Hematopoietic multipotent progenitor cell treated with erythropoietin and hydrocortisone succinate and interleukin-3 and kit ligand, for 17 days (in vitro differentiated cells): Measurements from ENCODE around the gene VAMP8.
"Not testable (repeated sequence)": the region's sequence is repeated elsewhere in the genome, so short reads cannot be mapped to it uniquely, and the experiment has no call there.

Experiments used
- DNase-seq: peaks from one replicate; pipeline ENCODE4 v3.0.0-alpha.2; 2015; ENCODE audit warnings: low spot score

Gene VAMP8

GRCh38 chr2:85577386-85578242 is at the start of gene VAMP8:
VAMP8 (plus strand) TSS chr2:85577586; CDS start chr2:85577647, 61 bp downstream.
- DNase-seq = peak; percentile 46

- no peak for DNase-seq
These were observed 49.6 kb upstream of the VAMP8 start for GRCh38 chr2:85527787-85528186.

GRCh38 chr2:85528355-85528754 is 49.0 kb upstream of the VAMP8 start:
- no peak for DNase-seq

DNA sequence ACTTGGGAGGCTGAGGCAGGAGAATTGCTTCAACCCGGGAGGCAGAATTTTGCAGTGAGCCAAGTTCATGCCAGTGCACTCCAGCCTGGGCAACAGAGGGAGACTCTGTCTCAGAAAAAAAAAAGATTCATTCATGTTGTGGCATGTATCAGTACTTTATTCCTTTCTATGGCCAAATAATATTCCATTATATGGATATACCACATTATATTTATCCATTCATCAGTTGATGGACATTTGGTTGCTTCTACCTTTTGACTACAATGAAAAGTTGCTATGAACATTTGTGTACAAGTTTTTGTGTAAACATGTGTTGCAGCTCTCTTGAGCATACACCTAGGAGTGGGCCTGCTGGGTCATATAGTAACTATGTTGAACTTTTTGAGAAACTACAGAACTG is 47.6 kb upstream of the VAMP8 start:
- no peak for DNase-seq

DNA sequence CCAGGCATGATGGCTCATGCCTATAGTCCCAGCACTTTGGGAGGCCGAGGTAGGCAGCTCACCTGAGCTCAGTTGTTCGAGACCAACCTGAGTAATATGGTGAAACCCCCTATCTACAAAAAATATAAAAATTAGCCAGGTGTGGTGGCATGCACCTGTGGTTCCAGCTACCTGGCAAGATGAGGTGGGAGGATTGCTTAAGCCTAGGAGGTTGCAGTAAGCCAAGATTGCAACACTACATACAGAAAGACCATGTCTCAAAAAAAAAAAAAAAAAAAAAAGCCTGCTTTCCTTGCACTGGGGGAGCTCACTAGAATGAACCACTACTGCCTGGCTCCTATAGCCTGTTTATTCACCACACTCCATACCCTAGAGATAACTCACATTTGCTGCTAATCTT is 45.8 kb upstream of the VAMP8 start:
- no peak for DNase-seq

DNA sequence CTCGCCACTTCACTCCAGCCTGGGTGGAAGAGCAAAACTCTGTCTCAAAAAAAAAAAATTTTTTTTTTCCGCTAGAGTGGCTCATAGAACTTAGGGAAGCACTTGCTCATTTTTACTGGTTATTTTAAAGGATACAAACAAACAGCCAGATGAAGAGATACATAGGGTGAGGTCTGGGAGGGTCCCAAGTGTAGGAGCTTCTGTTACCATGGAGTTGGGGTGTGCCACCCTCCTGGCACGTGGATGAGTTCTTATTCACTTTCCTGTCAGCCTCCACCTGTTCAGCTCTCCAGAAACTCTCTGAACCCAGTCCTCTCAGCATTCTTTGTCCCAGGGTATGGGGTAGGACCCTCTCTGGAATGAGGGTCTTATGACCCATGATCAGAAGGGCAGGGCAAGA is 43.3 kb upstream of the VAMP8 start:
- peak; percentile 51 for DNase-seq

GRCh38 chr2:85534881-85535280 is 42.5 kb upstream of the VAMP8 start:
- no peak for DNase-seq

GRCh38 chr2:85536479-85536878 is 40.9 kb upstream of the VAMP8 start:
- DNase-seq = no peak

- peak; percentile 30 for DNase-seq
These were observed 39.5 kb upstream of the VAMP8 start for GRCh38 chr2:85537600-85538506.

DNA sequence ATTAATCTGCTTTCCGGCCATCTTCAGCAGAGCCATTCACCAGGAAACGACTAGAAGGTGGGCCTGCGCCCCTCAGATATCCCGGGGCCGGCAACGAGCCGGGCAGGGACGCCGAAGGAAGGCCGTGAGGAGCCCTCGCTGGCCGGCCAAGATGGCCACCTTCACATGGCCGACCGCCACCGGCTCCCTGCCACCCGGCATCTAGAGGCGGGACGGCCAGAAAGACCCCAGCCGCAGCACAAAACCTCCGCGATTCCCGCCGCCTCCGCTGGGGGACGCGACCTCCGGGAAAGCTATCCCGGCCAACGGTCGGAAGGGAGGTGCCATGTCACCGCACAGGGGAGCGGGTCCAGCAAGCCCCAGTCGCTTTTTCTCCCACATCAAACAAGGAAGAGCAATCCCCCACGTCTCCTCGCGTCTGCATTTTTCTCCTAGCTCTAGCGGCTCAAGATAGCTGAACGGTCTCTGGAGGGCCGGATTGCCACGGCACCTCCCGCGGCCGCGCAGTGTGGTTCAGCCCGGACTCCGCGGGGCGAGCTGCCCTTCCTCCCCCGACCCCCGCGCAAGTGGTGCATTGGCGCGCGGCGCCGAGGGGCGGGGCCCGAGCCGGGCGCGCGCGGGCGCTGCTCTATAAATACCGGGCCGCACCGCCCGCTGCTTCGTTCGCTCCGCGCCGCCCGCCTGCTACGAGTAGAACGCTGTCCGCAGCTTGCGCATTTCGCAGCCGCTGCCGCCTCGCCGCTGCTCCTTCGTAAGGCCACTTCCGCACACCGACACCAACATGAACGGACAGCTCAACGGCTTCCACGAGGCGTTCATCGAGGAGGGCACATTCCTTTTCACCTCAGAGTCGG is 38.7 kb upstream of the VAMP8 start, which contains the start of gene MAT2A:
Gene MAT2A (plus strand): TSS at position 662 of the 854 bp plus-strand sequence. CDS start 120 bp downstream, at position 782.
- peak; percentile 82 for DNase-seq

DNA sequence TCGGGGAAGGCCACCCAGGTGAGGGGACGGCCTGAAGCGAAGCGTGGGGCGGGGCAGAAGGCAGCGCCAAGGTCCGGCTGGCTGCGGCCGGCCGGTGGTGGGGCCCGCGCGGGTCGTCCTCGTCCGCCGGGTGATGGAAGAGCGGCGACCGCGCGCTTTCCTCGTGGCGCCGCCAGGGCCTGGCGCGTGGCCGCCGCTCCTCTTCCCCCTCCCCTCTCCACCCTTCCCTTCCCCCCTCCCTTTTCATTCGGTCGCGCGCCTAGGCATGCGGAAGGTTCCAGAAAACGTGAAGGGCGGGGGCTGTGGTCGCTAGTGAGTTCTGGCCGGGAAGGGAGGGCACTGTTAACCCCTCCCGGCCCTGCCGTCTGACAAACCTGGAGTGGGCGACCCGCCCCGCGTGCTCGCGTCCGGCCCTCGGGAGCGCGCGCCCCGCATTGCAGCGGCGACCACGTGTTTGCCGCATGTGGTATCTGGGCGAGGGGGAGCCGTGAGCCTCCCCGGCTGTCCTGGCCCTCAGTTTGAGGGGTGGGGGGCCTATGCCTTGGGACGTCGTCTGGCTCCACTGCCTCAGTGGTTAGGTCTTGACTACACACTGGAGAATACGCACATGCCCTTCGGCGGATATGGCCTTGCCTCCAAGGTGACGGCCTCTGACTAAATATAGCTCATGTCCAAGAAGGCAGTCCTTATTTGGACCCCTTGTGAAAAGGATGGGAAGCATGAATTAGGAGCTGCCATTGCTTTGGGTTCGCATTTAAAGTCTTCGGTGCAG is 37.8 kb upstream of the VAMP8 start:
- DNase-seq = peak; percentile 78

GRCh38 chr2:85540133-85540648 is 37.2 kb upstream of the VAMP8 start:
- no peak for DNase-seq

DNA sequence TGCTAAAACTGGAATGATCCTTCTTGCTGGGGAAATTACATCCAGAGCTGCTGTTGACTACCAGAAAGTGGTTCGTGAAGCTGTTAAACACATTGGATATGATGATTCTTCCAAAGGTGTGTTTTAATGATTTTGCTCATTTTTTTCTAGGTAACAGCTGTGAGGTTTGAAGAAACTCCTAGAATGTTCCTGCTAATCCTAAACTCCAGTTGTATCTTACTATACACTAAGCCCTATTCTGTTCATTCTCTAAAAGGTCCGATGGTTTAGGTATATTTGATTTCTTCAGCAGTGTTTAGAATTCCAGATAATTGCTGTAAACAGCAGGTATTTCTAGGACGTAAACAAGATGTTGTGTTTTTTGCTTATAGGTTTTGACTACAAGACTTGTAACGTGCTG is 36.1 kb upstream of the VAMP8 start:
- DNase-seq = no peak

DNA sequence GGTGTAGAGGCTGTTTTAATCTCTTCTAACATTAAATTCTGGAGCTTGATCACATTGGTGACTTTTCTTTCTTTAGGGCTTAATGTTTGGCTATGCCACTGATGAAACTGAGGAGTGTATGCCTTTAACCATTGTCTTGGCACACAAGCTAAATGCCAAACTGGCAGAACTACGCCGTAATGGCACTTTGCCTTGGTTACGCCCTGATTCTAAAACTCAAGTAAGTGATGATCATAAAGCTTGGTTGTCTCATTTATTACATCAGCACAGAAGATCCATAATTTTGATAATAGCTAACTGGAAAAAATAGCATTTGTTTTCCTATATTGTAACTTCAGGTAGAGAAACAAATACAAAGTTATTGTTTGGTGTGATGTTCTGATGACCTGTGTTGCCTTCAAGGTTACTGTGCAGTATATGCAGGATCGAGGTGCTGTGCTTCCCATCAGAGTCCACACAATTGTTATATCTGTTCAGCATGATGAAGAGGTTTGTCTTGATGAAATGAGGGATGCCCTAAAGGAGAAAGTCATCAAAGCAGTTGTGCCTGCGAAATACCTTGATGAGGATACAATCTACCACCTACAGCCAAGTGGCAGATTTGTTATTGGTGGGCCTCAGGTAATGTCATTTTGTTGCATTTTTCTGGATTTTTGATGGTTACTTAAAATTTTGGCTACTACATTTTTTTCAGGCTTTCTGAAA is 35.5 kb upstream of the VAMP8 start:
- no peak for DNase-seq

DNA sequence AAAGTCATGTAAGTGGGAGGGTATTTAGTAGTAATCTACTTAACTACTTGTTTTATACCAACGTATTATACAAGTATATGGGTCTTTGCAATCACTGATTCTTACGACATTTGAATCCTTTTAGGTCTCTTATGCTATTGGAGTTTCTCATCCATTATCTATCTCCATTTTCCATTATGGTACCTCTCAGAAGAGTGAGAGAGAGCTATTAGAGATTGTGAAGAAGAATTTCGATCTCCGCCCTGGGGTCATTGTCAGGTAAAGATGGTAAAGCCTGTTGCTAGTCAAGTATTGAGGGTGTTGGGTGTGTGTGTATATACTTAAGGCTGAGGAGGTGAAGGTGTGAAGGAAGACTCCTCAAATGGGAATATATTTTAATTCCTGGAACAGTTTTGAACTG is 34.6 kb upstream of the VAMP8 start:
- no peak for DNase-seq

DNA sequence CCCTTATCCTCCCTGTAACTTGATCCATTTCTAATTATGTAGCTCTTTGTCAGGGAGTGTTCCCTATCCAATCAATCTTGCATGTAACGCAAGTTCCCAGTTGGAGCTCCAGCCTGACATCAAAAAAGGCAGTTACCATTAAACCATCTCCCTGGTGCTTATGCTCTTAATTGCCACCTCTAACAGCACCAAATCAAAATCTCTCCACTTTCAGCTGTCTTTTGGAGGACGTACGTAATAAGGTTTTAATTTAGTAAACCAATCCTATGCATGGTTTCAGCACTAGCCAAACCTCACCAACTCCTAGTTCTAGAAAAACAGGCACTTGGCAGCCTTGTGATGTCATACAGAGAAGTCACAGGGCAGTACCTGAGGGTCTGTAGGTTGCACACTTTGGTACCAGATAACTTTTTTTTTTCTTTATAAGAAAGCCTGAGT is 33.1 kb upstream of the VAMP8 start:
- DNase-seq = not testable (repeated sequence)

DNA sequence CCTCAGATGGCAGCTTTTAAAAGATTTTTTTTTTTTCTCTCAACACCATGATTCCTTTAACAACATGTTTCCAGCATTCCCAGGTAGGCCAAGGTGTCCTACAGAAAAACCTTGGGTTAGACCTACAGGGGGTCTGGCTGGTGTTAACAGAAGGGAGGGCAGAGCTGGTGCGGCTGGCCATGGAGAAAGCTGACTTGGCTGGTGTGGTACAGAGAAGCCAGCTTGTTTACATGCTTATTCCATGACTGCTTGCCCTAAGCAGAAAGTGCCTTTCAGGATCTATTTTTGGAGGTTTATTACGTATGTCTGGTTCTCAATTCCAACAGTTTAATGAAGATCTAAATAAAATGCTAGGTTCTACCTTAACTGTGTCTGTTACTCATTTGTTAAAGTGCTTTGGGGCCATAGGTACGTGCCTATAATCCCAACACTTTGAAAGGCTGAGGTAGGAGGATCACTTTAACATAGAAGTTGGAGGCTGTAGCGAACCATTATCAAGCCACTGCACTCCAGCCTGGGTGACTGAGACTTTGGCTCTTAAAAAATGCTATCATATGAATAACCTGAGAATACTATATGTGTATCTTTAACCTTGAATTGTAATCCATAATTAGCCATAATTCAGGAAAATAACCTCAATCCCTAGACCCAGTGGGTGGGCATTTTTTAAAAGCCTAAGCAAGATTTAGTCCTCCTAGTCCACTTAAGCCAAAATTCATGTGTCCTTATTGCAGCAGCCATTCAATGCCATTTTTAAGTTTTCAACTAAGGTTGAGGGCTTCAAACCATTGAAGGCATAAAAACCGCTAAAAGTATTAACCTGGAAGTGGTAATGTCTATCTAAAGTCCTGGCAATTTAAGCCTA is 32.2 kb upstream of the VAMP8 start:
- not testable (repeated sequence) for DNase-seq

- no peak for DNase-seq
These were observed 31.6 kb upstream of the VAMP8 start for GRCh38 chr2:85545780-85546240.
